Endothelial cell of umbilical vein (primary cell): ENCODE data around the gene TOP3B. TPM values are rescaled to one million over a fixed set of nuclear protein-coding genes. Genes with fewer than 3 reads are reported as not detected.

Source experiments
- BruUV-seq: library from RNA; stranded (reverse); fragments of 400-500 nt; replicated peaks from 2 replicates; lab custom pipeline; 2021; lab: Mats Ljungman, UMichigan
- CTCF ChIA-PET: fragments of 300-600, 350-600 bp; sonication (Branson Sonifier 250); formaldehyde crosslinking; loops from one replicate; lab custom pipeline; 2021; ENCODE audit warnings: antibody characterized with exemption, inconsistent platforms; lab: Charles Lee
- POLR2A ChIA-PET: fragments of 300-600, 350-600 bp; sonication (Branson Sonifier 250); formaldehyde crosslinking; loops from one replicate; lab custom pipeline; 2021; ENCODE audit warnings: antibody characterized with exemption, inconsistent platforms; lab: Charles Lee
- DNase-seq: peaks from one replicate; pipeline ENCODE4 v3.0.0-alpha.2; 2011; ENCODE audit warnings: low read depth, low spot score
- FAIRE-seq: peaks from 2 replicates; lab custom pipeline; 2011; peaks lifted over from hg19 to GRCh38; lab: Jason Lieb, UNC
- H2AFZ ChIP-seq: 2 replicates; pipeline ENCODE4 v1.6.0; 2012; ENCODE audit warnings: low read depth, low read length, control low read depth, inconsistent platforms
- H3K27ac ChIP-seq: 2 replicates; pipeline ENCODE4 v1.5.1; 2011; ENCODE audit warnings: low read depth, mild to moderate bottlenecking, control low read depth, low read length, moderate library complexity; ENCODE audit not compliant: insufficient read depth
- H3K27me3 ChIP-seq, 2 experiments: 2 replicates each; pipeline versions ENCODE4 v1.6.0 to v1.6.1; 2011; ENCODE audit warnings: low read length in 2 of 2, mixed read lengths in 1 of 2; ENCODE audit not compliant: control insufficient read depth in 2 of 2, insufficient read depth in 2 of 2
- H3K36me3 ChIP-seq, 2 experiments: 2 replicates in 1 of 2; 3 replicates in 1 of 2; pipeline ENCODE4 v1.5.1; 2011; ENCODE audit warnings: low read length in 2 of 2, mild to moderate bottlenecking in 1 of 2, moderate library complexity in 1 of 2; ENCODE audit not compliant: control insufficient read depth in 2 of 2, insufficient read depth in 2 of 2; ENCODE audit errors: extremely low read depth in 1 of 2
- H3K4me1 ChIP-seq: 3 replicates; pipeline ENCODE4 v1.5.1; 2011; ENCODE audit warnings: mild to moderate bottlenecking, low read length; ENCODE audit not compliant: control insufficient read depth, insufficient read depth; ENCODE audit errors: extremely low read depth
- H3K4me2 ChIP-seq: 2 replicates; pipeline ENCODE4 v1.6.1; 2011; ENCODE audit warnings: low read length, control low read depth, mixed read lengths; ENCODE audit not compliant: insufficient read depth
- H3K4me3 ChIP-seq, 3 experiments: fragments of 200-600 bp in 1 of 3; sonication (generic), shearing (Covaris generic) in 1 of 3; replicated peaks in 1 of 3; 2 replicates each; pipeline ENCODE4 v1.5.1; 2011 to 2016; ENCODE audit warnings: control low read depth in 3 of 3, low read length in 3 of 3, mild to moderate bottlenecking in 2 of 3, inconsistent platforms in 1 of 3, low read depth in 1 of 3, moderate library complexity in 1 of 3; ENCODE audit not compliant: insufficient read depth in 1 of 3
- H3K79me2 ChIP-seq: 2 replicates; pipeline ENCODE4 v1.6.0; 2012; ENCODE audit warnings: low read length, inconsistent platforms; ENCODE audit not compliant: control insufficient read depth, insufficient read depth
- H3K9ac ChIP-seq: replicated peaks from 2 replicates; pipeline ENCODE3; 2011; ENCODE audit warnings: low read length, control low read depth; ENCODE audit not compliant: insufficient read depth; ENCODE audit errors: extremely low read depth
- H3K9me1 ChIP-seq: replicated peaks from 3 replicates; pipeline ENCODE4 v1.6.0; 2011; ENCODE audit warnings: mild to moderate bottlenecking, low read length; ENCODE audit not compliant: control insufficient read depth, insufficient read depth; ENCODE audit errors: extremely low read depth
- H3K9me3 ChIP-seq: replicated peaks from 2 replicates; pipeline ENCODE4 v1.5.1; 2012; ENCODE audit warnings: low read length, inconsistent platforms; ENCODE audit not compliant: control insufficient read depth, insufficient read depth
- H4K20me1 ChIP-seq: replicated peaks from 2 replicates; pipeline ENCODE3; 2011; ENCODE audit warnings: mild to moderate bottlenecking, low read length; ENCODE audit not compliant: control insufficient read depth, insufficient read depth; ENCODE audit errors: extremely low read depth
- EZH2 ChIP-seq: IDR thresholded peaks from 2 replicates; pipeline ENCODE4 v1.6.1; 2012; ENCODE audit warnings: borderline replicate concordance, low read depth, mild to moderate bottlenecking, moderate library complexity, low read length, inconsistent platforms; ENCODE audit not compliant: severe bottlenecking
- FOS ChIP-seq: IDR thresholded peaks from 2 replicates; pipeline ENCODE4 v1.6.1; 2011; ENCODE audit warnings: mild to moderate bottlenecking, low read length, moderate library complexity, borderline replicate concordance; ENCODE audit not compliant: insufficient read depth
- GATA2 ChIP-seq: IDR thresholded peaks from 2 replicates; pipeline ENCODE4 v1.7.0; 2011; ENCODE audit warnings: low read depth, mild to moderate bottlenecking, moderate library complexity, mixed read lengths, low read length; ENCODE audit not compliant: insufficient read length, insufficient read depth
- JUN ChIP-seq: IDR thresholded peaks from 2 replicates; pipeline ENCODE4 v1.6.1; 2011; ENCODE audit warnings: borderline replicate concordance, low read depth; ENCODE audit not compliant: insufficient read length, insufficient read depth
- MYC ChIP-seq: IDR thresholded peaks from one replicate; pipeline ENCODE4 v1.6.1; 2011; ENCODE audit warnings: mild to moderate bottlenecking, low read depth, low read length
- POLR2A ChIP-seq: IDR thresholded peaks from 2 replicates; pipeline ENCODE4 v1.6.1; 2012; ENCODE audit warnings: low read depth, mild to moderate bottlenecking, control low read depth, low read length
- POLR2AphosphoS5 ChIP-seq: IDR thresholded peaks from 2 replicates; pipeline ENCODE4 v1.6.1; 2012; ENCODE audit warnings: low read depth, mild to moderate bottlenecking, control low read depth, low read length, moderate library complexity; ENCODE audit not compliant: insufficient read depth
- dilution Hi-C: fragments of 300-500 bp; cut with MboI; formaldehyde crosslinking; loops from one replicate; pipeline ENCODE4 v1.15.0; 2019; ENCODE audit warnings: low sequenced_read_pairs; ENCODE audit not compliant: extremely low pct_ligation_motif_present
- intact Hi-C: fragments of 100-400 bp; cut with micrococcal nuclease; formaldehyde crosslinking; loops from one replicate; pipeline ENCODE4 v1.10.0; 2022
- polyA plus RNA-seq, 4 experiments: library from polyadenylated mRNA; depleted of rRNA in 3 of 4; stranded (reverse) in 3 of 4; unstranded in 1 of 4; fragments of >200 nt; gene quantifications; 2 replicates each; pipeline versions ENCODE4 v1.2.1 to v1.2.3, GENCODE V29; 2011 to 2012; ENCODE audit warnings: missing spikeins in 1 of 4
- total RNA-seq: library from RNA; stranded (reverse); gene quantifications from 2 replicates; pipeline ENCODE4 v1.2.3, GENCODE V29; 2021
- TF ChIP-seq, protein P1 (sequence below), 2 donors: IDR thresholded peaks; 1 replicate in 1 of 2; 2 replicates in 1 of 2; pipeline ENCODE4 v1.5.1; 2011; ENCODE audit warnings: low read length in 2 of 2, mild to moderate bottlenecking in 2 of 2, moderate library complexity in 2 of 2, control low read depth in 1 of 2, inconsistent platforms in 1 of 2, low read depth in 1 of 2; ENCODE audit not compliant: insufficient read depth in 1 of 2; ENCODE audit errors: extremely low read depth in 1 of 2
- TF ChIP-seq, protein P2 (sequence below): IDR thresholded peaks from 2 replicates; pipeline ENCODE4 v1.6.1; 2011; ENCODE audit not compliant: insufficient read depth, insufficient read length

TOP3B gene
- total and polyA plus RNA-seq, 2 donors (not counting 3 experiments of a cell fraction or from before 2014, with no cell fraction given) = 25.2 to 56.5 TPM

DNA sequence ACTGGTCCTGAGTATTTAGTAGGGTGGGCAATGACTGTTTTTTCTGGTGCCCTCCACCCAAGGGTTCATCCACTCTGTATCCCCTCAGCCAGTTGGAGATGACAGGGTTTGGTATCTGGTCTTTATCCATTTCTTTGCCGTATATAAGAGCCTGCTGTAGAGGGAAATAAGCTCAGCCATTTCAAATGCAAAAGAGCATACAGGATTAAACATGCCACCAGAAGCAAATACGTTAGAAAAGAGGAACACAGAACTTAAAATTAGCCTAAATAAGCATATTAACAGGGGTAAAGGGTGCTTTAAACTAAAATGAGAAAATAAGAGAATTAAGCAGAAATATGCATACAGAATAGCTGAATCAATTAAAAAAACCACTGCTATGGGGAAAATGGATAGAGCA, 27.8 kb upstream of the TOP3B start:
- H3K9me1 ChIP-seq = no peaks in the 10 kb centered on the region
- dilution Hi-C loops = no loop called here
- BruUV-seq = no TSS peak
- H3K27me3 ChIP-seq = peaks cover 11 to 19% of the 10 kb centered on the region in 2 experiments
- no peak overlapping the region for H3K9ac ChIP-seq
- H3K4me1 ChIP-seq = no peaks in the 10 kb centered on the region
- intact Hi-C loops = no loop called here
- FAIRE-seq (no peak), DNase-seq (no peak)
- H3K4me3 ChIP-seq = no peak overlapping the region
- POLR2A ChIA-PET = no interaction called here
- H3K36me3 ChIP-seq = no peaks in the 10 kb centered on the region
- H2AFZ ChIP-seq = no peak overlapping the region
- CTCF ChIA-PET = interaction anchor here (1.1 to 1.2 kb wide), 2 partner anchors 38 to 51 kb away, joined by 3 to 4 read pairs; no protein-coding TSS in a partner anchor
- H3K79me2 ChIP-seq = no peaks in the 10 kb centered on the region
- H3K27ac ChIP-seq = no peak overlapping the region
- no peaks in the 10 kb centered on the region for H3K9me3 ChIP-seq
- H4K20me1 ChIP-seq = no peaks in the 10 kb centered on the region
- TF ChIP-seq, protein P1, sequence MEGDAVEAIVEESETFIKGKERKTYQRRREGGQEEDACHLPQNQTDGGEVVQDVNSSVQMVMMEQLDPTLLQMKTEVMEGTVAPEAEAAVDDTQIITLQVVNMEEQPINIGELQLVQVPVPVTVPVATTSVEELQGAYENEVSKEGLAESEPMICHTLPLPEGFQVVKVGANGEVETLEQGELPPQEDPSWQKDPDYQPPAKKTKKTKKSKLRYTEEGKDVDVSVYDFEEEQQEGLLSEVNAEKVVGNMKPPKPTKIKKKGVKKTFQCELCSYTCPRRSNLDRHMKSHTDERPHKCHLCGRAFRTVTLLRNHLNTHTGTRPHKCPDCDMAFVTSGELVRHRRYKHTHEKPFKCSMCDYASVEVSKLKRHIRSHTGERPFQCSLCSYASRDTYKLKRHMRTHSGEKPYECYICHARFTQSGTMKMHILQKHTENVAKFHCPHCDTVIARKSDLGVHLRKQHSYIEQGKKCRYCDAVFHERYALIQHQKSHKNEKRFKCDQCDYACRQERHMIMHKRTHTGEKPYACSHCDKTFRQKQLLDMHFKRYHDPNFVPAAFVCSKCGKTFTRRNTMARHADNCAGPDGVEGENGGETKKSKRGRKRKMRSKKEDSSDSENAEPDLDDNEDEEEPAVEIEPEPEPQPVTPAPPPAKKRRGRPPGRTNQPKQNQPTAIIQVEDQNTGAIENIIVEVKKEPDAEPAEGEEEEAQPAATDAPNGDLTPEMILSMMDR (IDR thresholded peaks at IDR 0.05; ENCODE audit: extremely low read depth in 1 of 2, insufficient read depth in 1 of 2, low read depth in 1 of 2, low read length in 2 of 2) = no peak
- TF ChIP-seq MYC = no peak
- no peak for TF ChIP-seq EZH2
- TF ChIP-seq POLR2AphosphoS5 = no peak
- no peak for TF ChIP-seq FOS
- no peak for TF ChIP-seq GATA2
- TF ChIP-seq JUN = no peak
- TF ChIP-seq POLR2A = no peak
- TF ChIP-seq, protein P2, sequence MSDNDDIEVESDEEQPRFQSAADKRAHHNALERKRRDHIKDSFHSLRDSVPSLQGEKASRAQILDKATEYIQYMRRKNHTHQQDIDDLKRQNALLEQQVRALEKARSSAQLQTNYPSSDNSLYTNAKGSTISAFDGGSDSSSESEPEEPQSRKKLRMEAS = no peak
- H3K4me2 ChIP-seq = no peak overlapping the region
